Lower lobe of right lung (tissue), 2 donors: ENCODE data around the gene SLC15A3. TPM values are rescaled to one million over a fixed set of nuclear protein-coding genes. Genes with fewer than 3 reads are reported as not detected.

Experiments
- ATAC-seq, 2 donors: fragments of 200-7000 bp; cut with Tn5 transposase; one replicate each; pipeline ENCODE4 v1.9.1; 2020 to 2022; ENCODE audit warnings: mild to moderate bottlenecking in 2 of 2, moderate library complexity in 2 of 2
- DNase-seq: peaks from one replicate; pipeline ENCODE4 v3.0.0-alpha.2; 2020
- H3K27ac ChIP-seq: fragments of 200-600 bp; one replicate; pipeline ENCODE4 v1.8.0; 2022
- H3K27me3 ChIP-seq: fragments of 200-600 bp; one replicate; pipeline ENCODE4 v1.8.0; 2022; ENCODE audit warnings: low read depth
- H3K36me3 ChIP-seq: fragments of 200-600 bp; one replicate; pipeline ENCODE4 v1.8.0; 2022; ENCODE audit warnings: mild to moderate bottlenecking
- H3K4me1 ChIP-seq: fragments of 200-600 bp; one replicate; pipeline ENCODE4 v1.8.0; 2022
- H3K4me3 ChIP-seq: fragments of 200-600 bp; one replicate; pipeline ENCODE4 v1.8.0; 2022; ENCODE audit warnings: mild to moderate bottlenecking
- H3K9me3 ChIP-seq: fragments of 200-600 bp; one replicate; pipeline ENCODE4 v1.8.0; 2022
- CTCF ChIP-seq: fragments of 200-600 bp; IDR thresholded peaks from one replicate; pipeline ENCODE4 v1.8.0; 2022; ENCODE audit warnings: antibody characterized with exemption, mild to moderate bottlenecking
- intact Hi-C: fragments of 100-400 bp; cut with DNase I; formaldehyde crosslinking; loops from one replicate; pipeline ENCODE4 v1.11.0; 2022
- total RNA-seq: library from RNA; stranded (reverse); fragmentation: NEBNext Ultra II Directional; extraction: Animal tissue kit (Norgen Biotek cat#: 25700); gene quantifications from one replicate; pipeline ENCODE4 v1.2.1, GENCODE V29; 2021
- donor health status: DM: no; HTN: yes; CAD: no; lungs with severe emphysema.

SLC15A3 gene
- total RNA-seq, 1 donor from 2014 or later, result 199 TPM

- ATAC-seq (no peak), DNase-seq (no peak)
- Histone ChIP-seq H3K4me3 (no peak overlapping the region), H3K4me1 (no peaks in the 10 kb centered on the region), H3K27me3 (no peaks in the 10 kb centered on the region), H3K36me3 (peaks cover 48% of the 10 kb centered on the region), H3K27ac (no peak overlapping the region), H3K9me3 (no peaks in the 10 kb centered on the region)
- intact Hi-C loops, result no loop called here
- no peak for TF ChIP-seq CTCF
These were observed 60.8 kb downstream of the SLC15A3 start for GRCh38 chr11:60891103-60891741.

GRCh38 chr11:60890696-60891095 lies 61.3 kb downstream of the SLC15A3 start:
- peaks cover 42% of the 10 kb centered on the region for H3K36me3 ChIP-seq
- H3K9me3 ChIP-seq, result no peaks in the 10 kb centered on the region
- no peaks in the 10 kb centered on the region for H3K27me3 ChIP-seq
- H3K4me3 ChIP-seq, result no peak overlapping the region
- intact Hi-C loops, result no loop called here
- ATAC-seq (no peak), DNase-seq (no peak)
- TF ChIP-seq CTCF, result no peak
- no peaks in the 10 kb centered on the region for H3K4me1 ChIP-seq
- no peak overlapping the region for H3K27ac ChIP-seq

GRCh38 chr11:60889869-60890311 lies 62.1 kb downstream of the SLC15A3 start:
- peaks cover 34% of the 10 kb centered on the region for H3K36me3 ChIP-seq
- no peak overlapping the region for H3K27ac ChIP-seq
- no peaks in the 10 kb centered on the region for H3K9me3 ChIP-seq
- no peak for DNase-seq
- intact Hi-C loops, result no loop called here
- no peaks in the 10 kb centered on the region for H3K27me3 ChIP-seq
- H3K4me3 ChIP-seq, result no peak overlapping the region
- H3K4me1 ChIP-seq, result no peaks in the 10 kb centered on the region
- no peak for TF ChIP-seq CTCF
- peak in 1 of 2 donors; percentile 48 for ATAC-seq

GRCh38 chr11:60887556-60887955 lies 64.4 kb downstream of the SLC15A3 start:
- no peaks in the 10 kb centered on the region for H3K4me1 ChIP-seq
- intact Hi-C loops, result no loop called here
- ATAC-seq (peak; percentile 72 to 75), DNase-seq (no peak)
- no peak overlapping the region for H3K27ac ChIP-seq
- peak; percentile 36 for TF ChIP-seq CTCF
- peaks cover 11% of the 10 kb centered on the region for H3K36me3 ChIP-seq
- H3K27me3 ChIP-seq, result no peaks in the 10 kb centered on the region
- no peak overlapping the region for H3K4me3 ChIP-seq
- no peaks in the 10 kb centered on the region for H3K9me3 ChIP-seq

Other genes with a start within 250 kb of the SLC15A3 start
- gene MS4A18, start 227.5 kb downstream of the SLC15A3 start, total RNA-seq, result not detected
- 113 TPM for gene MS4A15, start 195.3 kb downstream of the SLC15A3 start, total RNA-seq
- gene MS4A10, start 166.8 kb downstream of the SLC15A3 start, total RNA-seq, result not detected
- 12.6 TPM for gene CCDC86, start 110.1 kb downstream of the SLC15A3 start, total RNA-seq
- gene PTGDR2, start 96.2 kb downstream of the SLC15A3 start, total RNA-seq, result 0.86 TPM
- not detected for gene ZP1, start 84.6 kb downstream of the SLC15A3 start, total RNA-seq
- 58.1 TPM for gene PRPF19, start 45.6 kb downstream of the SLC15A3 start, total RNA-seq
- gene TMEM109, start 38.0 kb downstream of the SLC15A3 start, total RNA-seq, result 142 TPM
- gene TMEM132A, start 27.7 kb downstream of the SLC15A3 start, total RNA-seq, result 13.9 TPM
- gene CD6, start 19.5 kb upstream of the SLC15A3 start, total RNA-seq, result 6.1 TPM
- 3.5 TPM for gene CD5, start 150.3 kb upstream of the SLC15A3 start, total RNA-seq
- 39.7 TPM for gene VPS37C, start 209.2 kb upstream of the SLC15A3 start, total RNA-seq